Psoas muscle (tissue), 8 donors: Measurements from ENCODE around the gene OR4D1. TPM values are rescaled to one million over a fixed set of nuclear protein-coding genes. Genes with fewer than 3 reads are reported as not detected.
A peak's percentile ranks its signal among the peaks of the same experiment; 100 is the strongest.

ENCODE experiments used
- ATAC-seq, 4 donors: fragments of 200-7000 bp; cut with Tn5 transposase; one replicate each; pipeline ENCODE4 v1.9.1; 2020; ENCODE audit warnings: moderate library complexity in 3 of 4, mild to moderate bottlenecking in 2 of 4
- DNase-seq, 2 donors: peaks; one replicate each; pipeline ENCODE4 v3.0.0-alpha.2; 2020
- H3K27ac ChIP-seq: fragments of 200-600 bp; one replicate; pipeline ENCODE4 v1.8.0; 2022
- H3K27me3 ChIP-seq, 3 donors: fragments of 200-600 bp in 1 of 3; one replicate each; pipeline versions ENCODE4 v1.6.1 to v1.8.0; 2013 to 2022; ENCODE audit warnings: low read length in 2 of 3, mild to moderate bottlenecking in 2 of 3, moderate library complexity in 1 of 3; ENCODE audit not compliant: insufficient read depth in 3 of 3
- H3K36me3 ChIP-seq, 2 donors: fragments of 200-600 bp in 1 of 2; one replicate each; pipeline versions ENCODE4 v1.6.1 to v1.8.0; 2013 to 2022; ENCODE audit warnings: low read depth in 1 of 2, mild to moderate bottlenecking in 1 of 2, moderate library complexity in 1 of 2; ENCODE audit not compliant: insufficient read depth in 1 of 2
- H3K4me1 ChIP-seq: fragments of 200-600 bp; one replicate; pipeline ENCODE4 v1.8.0; 2022
- H3K4me3 ChIP-seq: fragments of 200-600 bp; one replicate; pipeline ENCODE4 v1.8.0; 2022; ENCODE audit warnings: mild to moderate bottlenecking
- H3K9me3 ChIP-seq: fragments of 200-600 bp; one replicate; pipeline ENCODE4 v1.8.0; 2022
- CTCF ChIP-seq: fragments of 200-600 bp; IDR thresholded peaks from one replicate; pipeline ENCODE4 v1.8.0; 2022; ENCODE audit warnings: antibody characterized with exemption
- WGBS, 3 donors: extraction: QIAGEN DNeasy Blood & Tissue Kit; methylation state at CpG; one replicate each; pipeline versions ENCODE4 v1.1.6 to v1.1.7; 2013; 5-methylcytosine and 5-hydroxymethylcytosine counted together
- intact Hi-C, 2 donors: fragments of 100-400 bp; cut with DNase I; formaldehyde crosslinking; loops; one replicate each; pipeline versions ENCODE4 v1.11.0 to v1.14.2; 2022
- polyA plus RNA-seq, 3 donors: library from polyadenylated mRNA; stranded (reverse); fragments of 200-250 nt; gene quantifications; one replicate each; pipeline ENCODE4 v1.2.3, GENCODE V29; 2013
- total RNA-seq, 4 donors: library from RNA; stranded (reverse); fragmentation: NEBNext Ultra II Directional in 2 of 4; extraction: Animal tissue kit (Norgen Biotek cat#: 25700) in 2 of 4; gene quantifications; one replicate each; pipeline versions ENCODE4 v1.2.1 to v1.2.4, GENCODE V29; 2021 to 2023
- donor health status: healthy with polysubstance abuse.
- donor health status: DM: no; HTN: no; CAD: no; lungs with moderate emphysema.
- donor health status: Bipolar disorder and iron deficiency.
- donor health status: healthy.
- donor health status: DM: yes; HTN: yes; CAD: no.
- donor health status: DM: no; HTN: no; CAD: no.
- donor health status: DM: no; HTN: no; CAD: no.
- donor health status: DM: yes; HTN: yes; CAD: no.

The OR4D1 gene
- total and polyA plus RNA-seq, 7 donors: 0.03 TPM; not detected in 5

DNA sequence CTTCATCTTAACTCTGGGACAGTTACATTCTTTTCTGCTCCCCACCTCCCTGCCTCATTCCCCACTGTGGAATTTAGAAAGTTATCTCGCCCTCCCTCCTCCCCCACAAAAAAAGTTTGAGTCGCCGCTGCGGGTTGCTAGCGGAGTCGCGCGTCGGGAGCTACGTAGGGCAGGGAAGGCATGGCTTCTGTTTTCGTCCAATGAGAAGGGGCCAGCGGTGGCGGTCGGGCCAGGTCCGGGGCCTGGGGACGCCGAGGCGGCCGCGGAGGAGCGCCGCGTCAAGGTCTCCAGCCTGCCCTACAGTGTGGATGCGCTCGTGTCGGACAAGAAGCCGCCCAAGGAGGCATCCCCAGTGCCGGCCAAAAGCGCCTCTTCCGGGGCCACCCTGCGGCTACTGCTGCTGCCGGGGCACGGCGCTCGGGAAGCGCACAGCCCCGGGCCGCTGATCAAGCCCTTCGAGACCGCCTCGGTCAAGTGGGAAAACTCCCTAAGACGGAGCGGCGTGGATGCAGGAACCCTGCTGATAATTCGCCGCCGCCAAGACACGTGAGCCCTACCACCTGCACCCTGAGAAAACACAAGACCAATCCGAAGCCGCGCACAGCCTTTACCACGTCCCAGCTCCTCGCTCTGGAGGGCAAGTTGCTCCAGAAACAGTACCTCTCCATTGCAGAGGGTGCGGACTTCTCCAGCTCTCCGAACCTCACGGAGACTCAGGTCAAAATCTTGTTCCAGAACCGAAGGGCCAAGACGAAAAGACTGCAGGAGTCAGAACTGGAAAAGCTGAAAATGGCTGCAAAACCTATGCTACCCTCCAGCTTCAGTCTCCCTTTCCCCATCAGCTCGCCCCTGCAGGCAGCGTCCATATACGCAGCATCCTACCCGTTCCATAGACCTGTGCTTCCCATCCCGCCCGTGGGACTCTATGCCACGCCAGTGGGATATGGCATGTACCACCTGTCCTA lies 8.9 kb downstream of the OR4D1 start:
- H3K27ac ChIP-seq: no peak overlapping the region
- peak overlapping the region; percentile 63 for H3K4me3 ChIP-seq
- no peaks in the 10 kb centered on the region for H3K36me3 ChIP-seq
- no peaks in the 10 kb centered on the region for H3K4me1 ChIP-seq
- intact Hi-C loops: no loop called here
- ATAC-seq (peak; percentile 42 to 72 (median 61)), DNase-seq (peak; percentile 25 to 54)
- no peak for TF ChIP-seq CTCF
- 1 to 2% (median 2%) methylated on average over 63 to 65 of the region's 65 CpGs for WGBS, 3 donors
- H3K9me3 ChIP-seq: no peaks in the 10 kb centered on the region
- H3K27me3 ChIP-seq: peaks cover 4 to 55% (median 12%) of the 10 kb centered on the region in 3 donors

DNA sequence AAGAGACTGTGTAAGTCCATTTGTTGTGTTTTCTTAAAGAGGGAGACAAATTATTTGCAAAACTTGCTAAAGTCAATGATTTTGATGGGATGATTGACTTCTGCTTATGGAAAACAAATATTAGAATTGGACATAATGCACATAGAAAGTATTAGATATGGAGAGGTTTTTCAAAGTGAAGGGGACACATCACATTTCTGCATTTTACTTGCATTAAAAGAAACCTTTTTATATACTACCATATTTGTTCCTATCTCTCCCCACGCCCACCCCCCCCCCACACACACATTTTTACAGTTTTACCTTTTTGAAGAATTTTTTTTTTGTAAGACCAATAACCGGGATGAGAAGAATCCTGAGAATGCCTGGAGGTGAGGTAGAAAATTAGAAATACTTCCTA lies 10.0 kb downstream of the OR4D1 start:
- peaks cover 4 to 51% (median 11%) of the 10 kb centered on the region in 3 donors for H3K27me3 ChIP-seq
- 69 to 76% (median 74%) methylated on average over 2 of the region's 2 CpGs for WGBS, 3 donors
- intact Hi-C loops: no loop called here

DNA sequence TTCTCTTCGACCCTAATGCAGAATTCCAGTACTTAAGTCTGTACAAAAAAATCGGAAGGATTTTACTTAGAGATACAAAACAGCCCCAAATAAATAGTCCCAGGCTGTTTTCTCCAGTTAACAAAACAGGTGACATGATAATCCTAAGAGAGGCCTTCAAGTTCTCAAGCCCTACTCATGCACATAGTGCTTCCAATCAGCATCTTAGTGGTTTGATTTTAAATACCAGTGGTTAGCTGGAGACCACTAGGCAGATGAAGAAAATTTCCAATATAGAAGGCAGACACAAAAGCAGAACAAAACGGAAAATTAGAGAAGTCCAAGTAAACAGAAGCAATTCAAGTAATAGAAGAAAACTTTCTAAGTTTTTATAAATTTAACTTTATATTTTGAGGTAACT lies 13.4 kb downstream of the OR4D1 start:
- Histone ChIP-seq H3K4me1 (no peaks in the 10 kb centered on the region), H3K4me3 (no peak overlapping the region), H3K9me3 (no peaks in the 10 kb centered on the region), H3K27ac (no peak overlapping the region), H3K36me3 (no peaks in the 10 kb centered on the region), H3K27me3 (peaks cover 4 to 34% (median 10%) of the 10 kb centered on the region in 3 donors)
- intact Hi-C loops: no loop called here
- no peak for TF ChIP-seq CTCF
- ATAC-seq (no peak), DNase-seq (no peak)
- WGBS, 3 donors: 74 to 81% (median 74%) methylated on average over 3 of the region's 3 CpGs

More for the DNA sequence above, 10.0 kb downstream of the OR4D1 start:
- Histone ChIP-seq H3K36me3 (no peaks in the 10 kb centered on the region), H3K4me1 (no peaks in the 10 kb centered on the region), H3K27ac (no peak overlapping the region), H3K4me3 (no peak overlapping the region), H3K9me3 (no peaks in the 10 kb centered on the region)
- no peak for TF ChIP-seq CTCF
- no peak for ATAC-seq
- no peak for DNase-seq

DNA sequence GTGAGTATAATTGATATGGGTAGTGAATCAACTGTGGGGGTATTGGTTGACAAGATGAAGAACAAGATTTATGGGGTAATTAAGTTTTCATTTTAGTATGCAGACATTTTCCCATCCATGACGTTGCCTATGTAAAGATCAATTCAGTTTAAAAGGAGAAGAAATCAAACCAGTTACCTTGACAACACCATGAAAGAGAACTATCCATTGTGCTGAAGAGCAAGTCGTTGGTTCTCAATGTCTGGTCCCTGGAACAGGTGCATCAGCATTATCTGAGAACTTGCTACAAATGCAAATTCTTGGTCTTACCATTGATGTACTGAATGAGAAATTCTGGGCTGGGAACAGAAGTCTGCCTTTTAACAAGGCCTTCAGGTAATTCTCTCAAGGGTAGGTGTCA lies 17.8 kb downstream of the OR4D1 start:
- no peak for TF ChIP-seq CTCF
- intact Hi-C loops: no loop called here
- DNase-seq: no peak
- Histone ChIP-seq H3K27me3 (peaks cover 0 to 19% (median 3%) of the 10 kb centered on the region in 3 donors), H3K27ac (no peak overlapping the region), H3K9me3 (no peaks in the 10 kb centered on the region), H3K4me1 (no peaks in the 10 kb centered on the region), H3K36me3 (no peaks in the 10 kb centered on the region), H3K4me3 (no peak overlapping the region)
- no peak for ATAC-seq
- 7 to 18% (median 10%) methylated on average over 2 of the region's 2 CpGs for WGBS, 3 donors
